Measurements from ENCODE around the gene TMEM201. TPM values are rescaled to one million over a fixed set of nuclear protein-coding genes. Genes with fewer than 3 reads are reported as not detected.
"Not testable (repeated sequence)": the region's sequence is repeated elsewhere in the genome, so short reads cannot be mapped to it uniquely, and the experiment has no call there.

TMEM201 gene
- 10 to 100 TPM; 11.6 to 12.5 (median 11.8) TPM for polyA plus RNA-seq (ENCODE audit: insufficient read length in 3 of 3)

DNA sequence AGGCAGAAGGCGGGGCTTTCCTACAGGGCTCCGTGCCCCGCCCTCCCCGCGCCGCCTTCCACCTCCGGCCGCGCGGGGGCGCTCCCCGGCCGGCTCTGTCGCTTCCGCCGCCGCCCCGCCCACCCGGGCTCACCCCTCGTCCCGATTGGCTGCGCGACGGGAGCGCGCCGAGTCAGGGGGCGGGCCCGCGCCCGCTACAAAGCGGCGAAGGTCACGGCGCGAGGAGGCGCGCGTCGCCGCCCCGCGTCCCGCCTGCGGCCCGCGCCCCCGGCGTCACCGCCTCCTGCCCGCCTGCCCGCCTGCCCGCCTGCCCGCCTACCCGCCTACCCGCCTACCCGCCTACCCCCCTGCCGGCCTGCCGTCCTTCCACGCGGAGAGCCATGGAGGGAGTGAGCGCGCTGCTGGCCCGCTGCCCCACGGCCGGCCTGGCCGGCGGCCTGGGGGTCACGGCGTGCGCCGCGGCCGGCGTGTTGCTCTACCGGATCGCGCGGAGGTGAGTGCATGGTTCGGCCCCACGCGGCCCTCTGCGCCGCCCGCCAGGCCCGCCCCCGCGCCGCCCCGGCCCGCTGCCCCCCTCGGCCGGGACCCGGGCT is at the start of gene TMEM201:
Gene TMEM201 (plus strand): TSS at position 361 of the 593 bp plus-strand sequence. CDS start 20 bp downstream, at position 381.
- DNase-seq (ENCODE audit: low read depth in 3 of 3, low spot score in 2 of 3) = peak; percentile 63 to 90 (median 83)

DNA sequence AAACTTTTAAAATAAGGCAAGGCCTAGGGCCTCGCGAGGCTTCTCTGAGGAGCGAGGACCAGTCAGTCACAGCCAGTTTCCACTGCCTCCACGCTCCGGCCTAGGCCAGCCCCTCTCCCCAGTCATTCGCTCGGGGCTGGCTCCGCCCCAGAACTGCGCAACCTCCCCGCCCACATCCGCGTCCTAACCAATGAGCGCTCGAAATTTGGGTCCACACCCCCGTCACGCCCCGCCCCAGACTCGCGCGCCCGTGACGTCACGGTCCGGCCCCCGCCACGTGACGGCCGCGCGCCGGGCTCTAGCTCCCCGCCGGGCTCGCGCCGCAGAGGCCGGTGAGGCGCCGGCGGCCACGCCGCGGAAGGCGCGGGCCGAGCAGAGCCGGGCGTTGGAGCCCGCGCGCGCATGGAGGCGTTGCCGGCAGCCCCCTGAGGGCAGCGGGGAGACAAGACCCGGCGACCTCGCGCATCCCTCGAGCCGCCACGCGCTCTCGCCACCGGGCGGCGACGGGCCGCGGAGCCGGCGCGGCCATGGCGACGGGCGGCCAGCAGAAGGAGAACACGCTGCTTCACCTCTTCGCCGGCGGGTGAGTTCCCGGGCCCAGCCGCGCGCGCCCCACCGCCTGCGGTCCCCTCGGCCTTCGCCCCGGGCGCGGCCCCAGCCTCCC is 49.4 kb upstream of the TMEM201 start, which contains the start of gene SLC25A33:
Gene SLC25A33 (plus strand): TSS at position 301 of the 664 bp plus-strand sequence. CDS start 227 bp downstream, at position 528.
- peak; percentile 95 to 96 (median 96) for DNase-seq (ENCODE audit: low read depth in 3 of 3, low spot score in 2 of 3)

DNA sequence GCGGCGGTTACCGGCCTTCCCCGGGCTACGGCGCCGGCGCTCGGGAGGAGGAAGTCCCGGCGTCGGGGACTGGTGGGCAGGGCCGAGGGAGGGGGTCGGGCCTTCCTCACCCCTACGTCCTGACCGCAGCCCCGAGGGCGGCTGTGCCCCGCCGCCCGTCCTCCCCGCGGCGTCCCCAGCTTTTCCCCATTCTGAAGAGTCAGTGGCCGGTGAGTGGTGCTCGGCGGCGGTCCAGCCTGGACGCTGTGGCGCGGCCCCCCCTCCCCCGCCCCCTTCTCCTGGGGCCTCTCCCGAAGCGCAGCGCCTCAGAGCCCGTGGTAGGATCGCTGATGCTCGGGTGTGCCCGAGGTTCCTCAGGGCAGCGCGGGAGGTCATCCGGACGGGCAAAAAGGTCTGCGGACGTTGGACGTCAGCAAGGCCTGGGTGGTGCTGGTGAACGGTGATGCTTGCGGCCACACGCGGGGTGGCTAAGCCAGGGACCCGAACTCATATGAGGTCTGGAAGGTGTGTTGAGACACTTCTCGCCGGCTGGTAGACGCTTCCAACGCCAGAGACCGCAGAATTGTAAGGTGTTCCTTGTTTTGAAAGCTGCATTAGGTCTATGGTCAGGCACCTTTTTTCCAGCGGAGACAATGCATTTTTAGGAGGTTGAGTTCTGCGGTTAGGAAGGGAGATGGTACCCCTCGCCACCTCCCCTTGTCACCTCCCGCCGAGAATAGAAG is 48.7 kb upstream of the TMEM201 start:
- no peak for DNase-seq (ENCODE audit: low read depth in 3 of 3, low spot score in 2 of 3)

DNA sequence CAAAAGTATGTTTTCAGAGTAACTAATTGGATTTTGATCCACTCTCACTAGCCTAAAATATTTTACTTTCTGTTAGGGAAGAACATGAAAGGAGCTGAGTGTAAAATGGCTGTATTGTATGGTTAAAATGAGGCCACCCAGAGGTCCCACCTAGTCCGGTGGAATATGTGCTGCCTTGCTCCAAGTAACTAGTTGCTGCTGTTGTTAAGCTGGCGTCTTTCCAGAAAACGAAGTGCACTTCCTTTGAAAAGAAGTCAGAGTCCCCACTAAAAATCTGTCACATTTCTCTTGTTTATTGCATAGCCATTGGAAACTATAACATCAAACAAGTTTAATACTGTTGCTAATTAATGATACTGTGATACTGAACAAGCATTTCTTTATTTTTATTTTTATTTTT is 46.3 kb upstream of the TMEM201 start:
- no peak for DNase-seq (ENCODE audit: low read depth in 3 of 3, low spot score in 2 of 3)

DNA sequence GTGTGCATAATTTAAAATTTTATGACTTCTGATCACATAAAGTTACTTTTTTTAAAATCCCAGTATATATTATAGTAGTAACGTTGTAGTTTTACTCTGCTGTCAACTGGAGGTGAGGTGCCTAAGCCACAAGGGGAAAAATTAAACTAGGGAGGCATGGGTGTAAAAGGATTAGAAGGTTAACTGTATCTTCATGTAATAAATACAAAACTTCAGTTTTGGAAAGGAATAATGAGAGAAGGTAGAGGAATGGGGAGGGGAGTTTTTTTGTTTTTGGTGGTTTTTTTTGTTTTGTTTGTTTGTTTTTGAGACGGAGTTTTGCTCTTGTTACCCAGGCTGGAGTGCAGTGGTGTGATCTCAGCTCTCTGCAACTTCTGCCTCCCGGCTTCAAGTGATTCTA is 43.8 kb upstream of the TMEM201 start:
- DNase-seq (ENCODE audit: low read depth in 3 of 3, low spot score in 2 of 3) = no peak

GRCh38 chr1:9549955-9550546 is 38.7 kb upstream of the TMEM201 start:
- no peak for DNase-seq (ENCODE audit: low read depth in 3 of 3, low spot score in 2 of 3)

GRCh38 chr1:9551984-9552383 is 36.7 kb upstream of the TMEM201 start:
- no peak for DNase-seq (ENCODE audit: low read depth in 3 of 3, low spot score in 2 of 3)

- no peak for DNase-seq (ENCODE audit: low read depth in 3 of 3, low spot score in 2 of 3)
Measured at GRCh38 chr1:9553736-9554144, 35.0 kb upstream of the TMEM201 start.

GRCh38 chr1:9555942-9556341 is 32.8 kb upstream of the TMEM201 start:
- DNase-seq (ENCODE audit: low read depth in 3 of 3, low spot score in 2 of 3) = no peak

DNA sequence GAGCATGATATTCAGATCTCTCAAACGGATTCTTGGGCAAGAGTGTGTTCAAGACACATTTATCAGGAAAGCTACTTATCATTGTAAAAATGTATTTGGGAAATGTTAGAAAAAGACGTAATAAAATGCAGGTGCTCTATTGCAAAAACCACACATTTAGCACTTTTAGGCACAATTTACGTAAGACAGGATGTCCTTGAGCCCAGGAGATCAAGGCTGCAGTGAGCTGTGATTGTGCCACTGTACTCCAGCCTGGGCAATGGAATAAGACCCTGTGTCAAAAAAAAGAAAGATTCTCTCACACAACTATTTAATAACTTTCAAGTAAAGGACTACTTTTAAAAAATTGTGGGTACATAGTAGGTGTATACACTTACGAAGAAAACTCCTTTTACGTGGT is 31.1 kb upstream of the TMEM201 start:
- no peak for DNase-seq (ENCODE audit: low read depth in 3 of 3, low spot score in 2 of 3)

DNA sequence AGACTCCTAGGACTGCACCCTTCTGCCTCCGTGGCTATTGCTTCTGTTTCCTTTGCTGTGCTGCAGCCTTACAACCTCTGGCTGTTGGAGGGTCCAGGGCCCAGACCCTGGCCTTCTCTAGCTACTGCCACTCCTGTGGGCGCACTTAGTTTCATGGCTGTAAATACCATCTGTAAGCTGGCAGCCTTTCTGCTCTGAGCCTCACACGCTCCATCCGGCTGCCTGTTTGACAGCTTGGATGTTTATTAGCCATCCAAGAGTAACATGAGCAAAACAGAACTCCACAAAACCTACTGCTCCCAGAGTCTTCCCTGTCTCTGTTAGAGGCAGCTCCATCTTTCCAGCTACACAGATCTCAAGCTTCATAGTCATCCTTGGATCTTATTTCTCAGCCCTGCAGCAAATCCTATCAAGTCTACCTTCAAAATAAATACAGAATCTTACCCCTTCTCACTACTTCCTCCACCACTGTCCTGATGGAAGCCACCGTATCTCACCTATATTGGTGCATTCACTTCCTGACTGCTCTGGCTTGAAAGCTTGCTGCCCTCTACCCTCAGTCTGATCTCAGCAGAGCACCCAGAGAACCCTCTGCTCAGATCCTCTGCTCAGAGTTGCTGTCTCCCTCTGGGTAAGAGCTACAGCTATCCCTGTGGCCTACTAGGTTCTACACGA is 30.3 kb upstream of the TMEM201 start:
- no peak for DNase-seq (ENCODE audit: low read depth in 3 of 3, low spot score in 2 of 3)

DNA sequence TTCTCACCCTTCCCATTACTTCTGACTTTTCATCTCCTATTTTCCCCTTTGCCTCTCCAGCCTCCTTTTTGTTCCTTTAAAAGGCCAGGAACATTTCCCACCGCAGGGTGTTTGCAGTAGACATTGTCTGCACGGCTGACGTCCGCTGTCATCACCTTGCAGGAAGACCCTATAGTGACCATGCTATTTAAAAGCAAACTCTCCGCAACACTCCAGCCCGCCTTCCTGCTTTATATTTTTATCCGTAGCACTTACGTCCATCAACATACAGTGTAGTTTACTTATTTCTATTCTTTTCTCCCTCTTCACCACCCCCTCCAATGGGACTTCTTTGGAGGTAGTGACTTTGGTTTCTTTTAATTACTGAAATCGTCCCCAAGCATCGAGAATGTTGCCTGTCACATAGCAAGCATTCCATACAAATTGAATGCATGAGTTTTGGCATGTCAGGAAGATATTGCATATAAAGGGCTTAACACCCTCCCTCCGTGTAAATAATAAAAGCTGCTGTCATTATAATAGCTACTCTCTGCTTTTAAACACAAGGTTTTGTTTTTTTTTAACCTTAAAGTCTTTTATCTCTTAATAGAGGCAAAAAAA is 29.7 kb upstream of the TMEM201 start:
- no peak for DNase-seq (ENCODE audit: low read depth in 3 of 3, low spot score in 2 of 3)

- DNase-seq (ENCODE audit: low read depth in 3 of 3, low spot score in 2 of 3) = no peak
Measured at GRCh38 chr1:9559673-9560072, 29.0 kb upstream of the TMEM201 start.

- not testable (repeated sequence) for DNase-seq (ENCODE audit: low read depth in 3 of 3, low spot score in 2 of 3)
Measured at GRCh38 chr1:9560090-9560489, 28.6 kb upstream of the TMEM201 start.

- peak in 1 of 3 donors; percentile 59 for DNase-seq (ENCODE audit: low read depth in 3 of 3, low spot score in 2 of 3)
Measured at GRCh38 chr1:9561429-9561828, 27.3 kb upstream of the TMEM201 start.

DNA sequence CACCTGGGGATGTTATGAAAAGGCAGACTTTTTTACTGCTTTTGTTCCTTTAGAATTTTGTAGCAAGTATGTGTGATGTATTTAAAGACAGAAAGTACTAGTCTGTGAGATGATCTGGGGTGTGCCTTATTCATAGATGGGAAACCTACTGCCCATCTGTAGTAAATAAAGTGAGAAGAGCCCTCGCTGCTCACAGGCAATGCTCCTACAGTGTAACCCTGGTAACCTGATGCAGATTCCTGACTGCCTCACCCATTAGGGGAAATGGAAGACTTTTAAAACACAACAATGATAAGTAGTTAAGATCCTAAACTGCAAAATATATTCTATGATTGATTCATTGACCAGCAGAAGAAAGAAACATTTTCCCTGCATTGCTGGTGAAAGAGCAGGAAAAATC is 19.4 kb upstream of the TMEM201 start:
- no peak for DNase-seq (ENCODE audit: low read depth in 3 of 3, low spot score in 2 of 3)

GRCh38 chr1:9570886-9571529 is 17.7 kb upstream of the TMEM201 start:
- DNase-seq (ENCODE audit: low read depth in 3 of 3, low spot score in 2 of 3) = not testable (repeated sequence)

GRCh38 chr1:9573723-9574122 is 15.0 kb upstream of the TMEM201 start:
- no peak for DNase-seq (ENCODE audit: low read depth in 3 of 3, low spot score in 2 of 3)

DNA sequence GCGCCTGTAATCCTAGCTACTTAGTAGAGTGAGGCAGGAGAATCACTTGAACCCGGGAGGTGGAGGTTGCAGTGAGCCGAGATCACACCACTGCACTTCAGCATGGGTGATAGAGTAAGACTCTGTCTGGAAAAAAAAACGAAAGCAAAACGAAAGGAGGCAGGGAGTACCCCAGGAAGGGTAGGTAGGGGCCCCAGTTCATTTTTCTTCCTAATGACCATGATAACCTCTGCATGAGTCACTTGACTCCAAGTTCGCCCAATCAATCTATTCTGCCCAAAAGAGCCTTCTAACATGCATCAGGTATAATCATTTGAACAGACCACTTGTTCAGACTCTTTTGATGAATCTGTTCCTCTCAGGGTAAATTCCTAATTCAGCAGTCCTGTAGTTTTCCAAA is 13.2 kb upstream of the TMEM201 start:
- DNase-seq (ENCODE audit: low read depth in 3 of 3, low spot score in 2 of 3) = no peak

- DNase-seq (ENCODE audit: low read depth in 3 of 3, low spot score in 2 of 3) = no peak
Measured at GRCh38 chr1:9576903-9577302, 11.8 kb upstream of the TMEM201 start.
